ENCODE measurements around the gene DHX34.

The DHX34 gene

DNA sequence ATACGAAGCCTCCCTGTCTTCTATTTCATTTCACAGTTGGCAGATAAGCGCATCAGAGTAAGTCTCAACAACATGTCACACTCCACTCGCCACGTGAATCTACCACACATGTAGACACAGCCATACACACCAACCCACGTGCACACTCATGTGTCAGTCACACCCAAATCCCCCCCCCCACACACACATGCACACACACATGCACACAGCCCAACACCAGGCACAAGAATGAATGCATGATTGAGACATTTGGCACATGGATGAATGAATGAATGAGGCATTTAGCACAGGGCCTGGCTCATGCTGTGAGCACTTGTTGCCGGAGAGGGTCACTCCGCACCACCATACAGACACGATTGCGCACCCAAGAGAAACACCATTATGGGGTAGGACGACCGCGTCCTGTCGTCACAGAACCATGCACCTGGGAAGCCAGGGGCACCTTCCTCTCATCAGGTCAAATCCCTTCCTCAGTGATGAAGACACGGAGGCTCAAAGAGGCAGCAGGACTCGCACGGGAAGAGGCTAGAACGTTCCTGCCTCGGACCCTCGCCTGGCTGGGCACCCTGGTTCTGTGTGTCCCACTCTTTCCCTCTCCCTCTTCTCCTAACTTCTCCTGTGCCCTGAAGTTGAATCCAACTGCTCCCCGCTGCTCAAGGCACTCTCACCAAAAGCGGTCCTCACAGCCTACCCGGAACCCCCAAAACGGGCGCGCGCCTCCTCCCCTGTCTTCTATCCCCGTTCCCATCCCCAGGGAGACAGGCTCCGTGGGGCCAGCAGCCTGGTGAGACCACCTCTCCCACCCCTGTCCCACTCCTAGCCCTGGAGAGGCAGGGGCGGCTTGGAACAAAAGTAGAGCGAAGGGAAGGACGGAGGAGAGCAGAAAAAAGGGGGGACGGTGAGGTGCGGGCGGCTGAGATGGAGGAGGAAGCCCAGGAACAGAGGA lies 68.9 kb downstream of the DHX34 start:
- no peak for DNase-seq (ENCODE audit: low spot score)

DNA sequence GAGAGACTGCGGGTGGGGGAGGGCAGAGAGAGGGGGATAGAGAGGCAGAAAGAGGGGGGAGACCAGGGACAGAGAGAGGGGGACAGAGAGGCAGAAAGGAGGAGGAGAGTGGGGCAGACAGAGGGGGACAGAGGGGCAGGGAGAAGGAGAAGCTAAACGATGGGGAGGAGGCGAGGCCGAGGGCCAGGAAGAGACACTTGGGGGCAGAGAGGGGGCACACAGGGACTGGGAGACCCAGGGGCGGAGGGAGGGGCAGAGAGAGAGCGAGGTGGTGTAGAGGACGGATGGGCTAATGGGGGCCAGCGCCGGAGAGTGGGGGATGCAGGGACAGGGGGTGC lies 69.5 kb downstream of the DHX34 start:
- no peak for DNase-seq (ENCODE audit: low spot score)

DNA sequence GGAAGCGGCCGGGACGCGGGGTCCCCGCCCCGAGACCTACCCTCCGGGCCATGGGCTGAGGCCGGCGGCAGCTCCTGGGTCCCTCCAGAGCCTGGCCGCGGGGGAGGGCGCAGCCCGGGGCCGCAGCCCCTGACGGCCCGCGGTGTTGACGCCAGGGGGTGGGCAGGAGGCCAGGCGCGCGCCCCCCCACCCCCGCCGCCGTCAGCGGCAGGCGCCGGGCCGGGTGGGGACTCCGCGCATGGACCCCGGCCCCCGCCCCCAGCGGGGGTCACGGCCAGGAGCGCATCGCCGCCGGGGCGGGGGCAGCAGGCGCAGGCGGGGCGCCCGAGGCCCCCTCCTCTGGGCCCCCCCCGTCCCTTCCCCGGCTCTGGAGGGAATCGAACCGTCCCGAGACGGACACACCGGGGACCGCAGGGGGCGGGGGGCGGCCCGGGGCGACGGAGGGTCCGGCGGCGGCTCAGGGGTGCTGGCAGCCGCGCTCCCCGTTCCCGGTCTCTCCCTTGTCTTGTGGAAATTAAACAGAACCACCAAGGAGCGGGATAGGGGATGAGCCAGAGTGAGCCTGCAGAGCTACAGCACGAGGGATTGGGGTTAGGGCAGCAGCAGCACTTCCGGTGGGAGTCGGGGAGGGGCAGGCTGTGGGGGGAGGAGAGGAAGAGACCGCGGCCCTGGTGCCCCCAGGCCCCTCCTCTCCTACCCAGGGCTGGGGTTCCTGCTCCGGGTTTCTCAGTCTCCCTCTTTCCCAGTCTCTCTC lies 70.1 kb downstream of the DHX34 start, which contains the start of gene MEIS3:
Gene MEIS3, minus strand, starts transcription at position 498 of the 754 bp plus-strand sequence. Its CDS starts 446 bp downstream, at position 52.
- no peak for DNase-seq (ENCODE audit: low spot score)

DNA sequence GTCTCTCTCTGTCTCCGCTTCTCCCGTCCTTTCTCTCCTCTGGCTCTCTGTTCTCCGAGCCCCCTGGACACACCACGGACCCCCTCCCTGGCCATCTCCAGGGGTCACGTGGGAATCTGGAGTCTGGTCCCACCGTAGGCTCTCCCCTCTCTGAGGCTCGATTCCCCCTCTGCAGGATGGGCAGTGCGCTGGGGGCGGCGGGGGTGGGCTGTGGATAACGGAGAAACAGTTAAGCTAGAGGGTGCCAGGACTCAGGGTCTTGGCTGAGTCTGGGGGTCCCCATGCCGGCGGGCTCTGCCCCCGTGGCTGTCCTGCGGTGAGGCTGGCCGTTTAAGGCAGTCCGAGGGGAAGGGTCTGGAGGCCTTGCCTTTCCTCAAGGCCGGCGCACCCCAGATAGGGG lies 70.7 kb downstream of the DHX34 start:
- no peak for DNase-seq (ENCODE audit: low spot score)

DNA sequence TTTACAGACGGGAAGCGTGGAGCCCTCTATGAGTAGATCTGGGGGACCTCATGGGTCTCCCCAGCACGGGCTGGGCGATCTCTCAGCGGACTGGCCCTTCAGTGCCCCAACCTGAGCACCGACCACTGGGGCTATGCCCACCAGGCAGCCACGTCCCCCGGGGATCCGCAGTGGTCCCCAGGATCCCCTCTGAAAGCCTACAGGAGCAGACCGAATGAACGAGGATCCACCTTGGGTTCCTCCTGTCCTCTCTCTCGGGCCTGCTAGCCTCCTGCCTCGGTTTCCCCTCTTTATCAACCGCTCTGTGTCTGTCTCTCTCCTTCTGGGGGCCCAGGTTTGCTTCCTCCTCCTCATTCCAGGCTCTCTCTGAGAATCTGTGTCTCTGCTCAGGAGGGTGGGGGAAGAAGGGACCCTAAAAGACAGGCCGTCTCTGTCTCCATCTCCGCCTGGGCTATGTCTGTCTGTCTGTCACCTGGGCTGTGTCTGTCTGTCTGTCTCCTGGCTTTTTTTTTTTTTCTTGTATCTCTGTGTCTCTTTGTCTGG lies 72.2 kb downstream of the DHX34 start:
- DNase-seq (ENCODE audit: low spot score): no peak

DNA sequence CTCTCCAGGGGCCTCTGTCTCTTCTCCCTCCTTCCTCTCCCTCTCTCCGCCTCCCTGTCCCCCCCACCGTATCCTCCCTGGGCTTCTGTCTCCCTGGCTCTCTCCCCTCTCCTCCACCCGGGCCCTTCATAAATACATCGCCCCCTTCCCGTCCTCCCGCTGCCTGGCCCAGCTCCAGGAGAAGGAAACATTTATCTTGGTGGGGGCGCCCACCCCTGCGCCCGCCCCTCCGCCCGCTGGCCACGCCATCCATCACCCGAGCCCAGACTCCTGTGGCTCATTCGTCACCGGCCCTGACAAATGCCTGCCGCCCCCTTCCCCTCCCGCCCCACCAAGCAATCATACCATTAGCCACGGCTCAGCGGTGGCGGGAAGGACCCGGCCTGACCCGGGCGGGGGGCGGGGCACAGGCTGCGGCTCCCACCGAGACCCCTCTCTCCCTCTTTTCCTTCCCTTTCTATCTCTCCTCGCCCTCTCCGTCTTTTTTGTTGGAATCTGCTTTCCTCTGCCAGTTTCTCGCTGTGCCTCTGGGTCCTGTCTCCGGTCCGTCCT lies 72.8 kb downstream of the DHX34 start:
- no peak for DNase-seq (ENCODE audit: low spot score)

DNA sequence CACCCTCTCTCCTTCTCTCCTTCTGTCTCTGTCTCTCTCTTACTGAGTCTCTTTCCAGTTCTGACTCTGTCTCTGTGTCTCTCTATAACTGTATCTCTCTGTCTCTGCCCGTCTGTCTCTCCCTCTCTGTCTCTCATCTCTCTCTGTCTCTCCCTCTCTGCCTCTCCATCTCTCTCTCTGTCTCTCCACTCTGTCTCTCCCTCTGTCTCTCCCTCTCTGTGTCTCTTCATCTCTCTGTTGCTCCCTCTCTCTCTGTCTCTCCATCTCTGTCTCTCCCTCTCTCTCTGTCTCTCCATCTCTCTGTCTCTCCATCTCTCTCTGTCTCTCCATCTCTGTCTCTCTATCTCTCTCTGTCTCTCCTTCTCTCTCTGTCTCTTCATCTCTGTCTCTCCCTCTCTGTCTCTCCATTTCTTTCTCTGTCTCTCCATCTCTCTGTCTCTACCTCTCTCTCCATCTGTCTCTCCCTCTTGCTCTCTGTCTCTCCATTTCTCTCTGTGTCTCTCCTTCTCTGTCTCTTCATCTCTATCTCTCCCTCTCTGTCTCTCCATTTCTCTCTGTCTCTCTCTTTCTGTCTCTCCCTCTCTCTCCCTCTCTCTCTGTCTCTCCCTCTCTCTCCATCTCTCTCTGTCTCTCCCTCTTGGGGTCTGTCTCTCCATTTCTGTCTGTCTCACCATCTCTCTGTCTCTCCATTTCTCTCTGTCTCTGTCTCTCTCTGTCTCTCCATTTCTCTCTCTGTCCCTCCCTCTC lies 73.5 kb downstream of the DHX34 start:
- no peak for DNase-seq (ENCODE audit: low spot score)

DNA sequence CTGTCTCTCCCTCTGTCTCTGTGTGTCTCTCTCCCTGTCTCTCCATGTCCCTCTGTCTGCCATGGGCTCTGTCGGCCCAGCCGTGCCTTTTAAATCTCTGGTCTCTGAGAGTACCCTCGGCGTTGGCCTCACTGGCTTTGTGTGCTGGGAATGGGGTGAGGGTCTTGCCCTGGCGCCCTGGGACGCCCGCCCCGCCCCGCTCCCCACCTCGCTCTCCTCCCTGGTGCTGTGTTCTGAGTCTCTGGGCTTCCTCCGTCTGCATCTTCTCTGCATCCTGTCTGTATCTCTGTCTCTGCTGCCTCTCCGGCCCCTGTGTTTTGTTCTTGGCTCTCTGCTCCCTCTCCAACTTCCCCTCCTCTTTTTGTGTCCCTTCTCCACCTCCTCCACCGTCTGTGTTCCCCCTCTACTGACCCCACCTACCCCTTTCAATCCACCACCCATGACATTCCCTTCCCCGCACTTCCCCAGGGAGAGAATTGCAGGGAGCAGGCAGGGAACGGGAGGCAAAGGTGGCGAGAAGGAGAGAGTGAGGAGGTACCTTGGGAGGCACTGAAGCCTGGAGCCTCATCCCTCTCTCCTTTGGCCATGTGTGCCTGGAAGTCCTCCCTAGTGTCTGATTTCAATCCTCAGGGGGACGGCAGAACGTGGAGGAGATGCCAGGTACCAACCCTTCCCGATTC lies 74.2 kb downstream of the DHX34 start:
- DNase-seq (ENCODE audit: low spot score): no peak

DNA sequence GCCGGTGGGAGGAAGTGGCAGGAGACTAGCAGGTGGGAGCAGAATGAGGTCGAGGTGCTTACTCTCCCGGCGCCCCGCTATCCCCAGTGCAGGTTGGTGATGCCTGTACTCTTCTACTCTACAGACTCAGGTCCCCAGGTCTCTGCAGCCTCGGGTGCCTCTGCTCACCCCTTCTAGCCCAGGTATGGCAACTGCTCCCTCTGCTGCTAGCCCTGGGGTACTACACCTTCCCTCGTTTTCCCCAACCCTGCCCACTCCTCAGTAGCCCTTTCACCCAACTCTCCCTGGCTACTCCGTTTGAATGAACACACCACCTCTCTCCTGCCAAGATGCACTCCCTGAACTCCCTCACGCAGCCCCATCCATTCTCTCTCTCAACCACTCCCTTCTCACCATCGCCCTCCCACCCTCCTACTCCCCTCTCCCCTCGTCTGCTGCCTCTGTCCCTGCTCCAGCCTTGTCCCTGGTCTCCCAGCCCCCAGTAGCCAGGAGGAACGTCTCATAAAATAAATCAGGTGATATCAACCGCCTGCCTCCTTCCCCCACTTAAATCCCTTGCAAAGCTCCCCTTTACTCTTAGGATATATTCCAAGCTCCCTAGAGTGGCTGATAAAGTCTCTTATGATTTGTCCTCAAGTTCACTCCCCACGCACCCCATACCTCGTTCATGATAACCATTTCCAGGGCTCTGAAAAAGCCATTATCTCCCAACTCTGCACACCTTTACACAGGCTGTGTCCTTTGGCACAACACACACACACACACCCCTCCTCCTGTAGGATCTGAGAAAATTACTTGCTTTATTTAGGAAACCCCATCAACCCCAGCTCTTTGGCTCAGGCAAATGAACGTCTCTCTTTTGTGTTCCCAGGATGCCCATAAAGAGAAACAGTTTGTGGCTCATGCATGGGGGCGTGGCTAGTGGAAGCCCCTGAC lies 78.4 kb downstream of the DHX34 start:
- no peak for DNase-seq (ENCODE audit: low spot score)

DNA sequence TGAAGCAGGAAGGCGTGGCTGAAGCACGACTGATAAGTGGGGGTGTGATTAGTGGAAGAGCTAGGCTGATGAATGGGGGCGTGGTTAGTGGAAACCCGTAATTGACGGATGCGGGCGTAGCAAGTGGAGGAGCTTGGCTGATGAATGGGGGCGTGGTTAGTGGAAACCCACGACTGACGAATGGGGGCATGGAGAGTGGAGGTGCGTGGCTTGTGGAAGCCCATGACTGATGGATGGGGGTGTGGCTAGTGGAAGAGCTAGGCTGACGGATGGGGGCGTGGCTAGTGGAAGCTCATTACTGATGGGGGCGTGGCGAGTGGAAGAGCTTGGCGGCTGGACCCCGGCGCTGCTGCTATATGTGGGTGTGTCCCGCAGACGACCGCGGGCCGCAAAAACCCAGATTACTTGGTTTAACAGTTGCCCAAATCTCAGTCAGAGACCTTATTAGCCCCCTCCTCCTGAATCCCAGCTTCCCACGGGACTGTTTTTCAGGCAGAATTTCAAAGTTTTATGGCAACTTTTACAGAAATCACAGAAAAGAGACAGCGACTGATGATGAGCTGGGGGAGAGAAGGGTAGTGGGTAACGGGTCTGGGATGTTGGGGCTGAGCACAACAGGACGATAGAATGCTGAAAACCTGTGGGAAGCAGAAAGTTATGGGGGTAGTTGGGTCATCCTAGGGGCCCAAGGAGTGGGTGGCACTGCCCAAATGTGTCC lies 79.2 kb downstream of the DHX34 start:
- peak; percentile 99 for DNase-seq (ENCODE audit: low spot score)

DNA sequence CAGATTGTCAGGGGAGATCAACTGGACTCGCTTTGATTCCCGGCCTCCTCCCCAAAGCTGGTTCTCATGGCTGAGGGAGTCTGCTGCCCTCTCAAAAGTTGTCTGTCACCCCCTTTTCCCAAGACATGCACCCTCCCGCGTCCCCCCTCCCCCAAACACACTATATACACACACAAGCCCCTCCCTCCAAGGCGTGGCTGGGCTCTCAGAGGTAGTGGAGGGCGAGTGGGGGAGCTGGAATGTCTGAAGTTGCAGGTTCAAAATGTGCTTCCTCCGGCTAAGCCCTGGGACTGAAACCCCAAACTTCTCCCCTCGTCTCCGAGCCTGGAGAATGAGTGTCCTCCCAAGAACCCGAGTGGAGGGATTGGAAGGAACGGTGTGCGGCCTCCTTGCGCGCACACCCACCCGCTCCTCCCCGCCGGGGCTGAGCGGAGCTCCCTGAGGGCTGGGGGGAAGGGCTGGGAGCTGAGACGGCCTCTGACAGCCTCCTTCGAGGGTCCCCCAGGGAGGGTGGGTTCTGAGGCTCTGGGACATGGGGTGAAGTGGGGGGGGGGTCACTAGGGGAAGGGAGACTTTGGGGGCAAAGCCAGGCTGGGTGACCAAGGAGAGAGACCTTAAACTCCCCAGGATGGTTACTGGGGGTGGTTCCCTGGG lies 80.2 kb downstream of the DHX34 start:
- no peak for DNase-seq (ENCODE audit: low spot score)

DNA sequence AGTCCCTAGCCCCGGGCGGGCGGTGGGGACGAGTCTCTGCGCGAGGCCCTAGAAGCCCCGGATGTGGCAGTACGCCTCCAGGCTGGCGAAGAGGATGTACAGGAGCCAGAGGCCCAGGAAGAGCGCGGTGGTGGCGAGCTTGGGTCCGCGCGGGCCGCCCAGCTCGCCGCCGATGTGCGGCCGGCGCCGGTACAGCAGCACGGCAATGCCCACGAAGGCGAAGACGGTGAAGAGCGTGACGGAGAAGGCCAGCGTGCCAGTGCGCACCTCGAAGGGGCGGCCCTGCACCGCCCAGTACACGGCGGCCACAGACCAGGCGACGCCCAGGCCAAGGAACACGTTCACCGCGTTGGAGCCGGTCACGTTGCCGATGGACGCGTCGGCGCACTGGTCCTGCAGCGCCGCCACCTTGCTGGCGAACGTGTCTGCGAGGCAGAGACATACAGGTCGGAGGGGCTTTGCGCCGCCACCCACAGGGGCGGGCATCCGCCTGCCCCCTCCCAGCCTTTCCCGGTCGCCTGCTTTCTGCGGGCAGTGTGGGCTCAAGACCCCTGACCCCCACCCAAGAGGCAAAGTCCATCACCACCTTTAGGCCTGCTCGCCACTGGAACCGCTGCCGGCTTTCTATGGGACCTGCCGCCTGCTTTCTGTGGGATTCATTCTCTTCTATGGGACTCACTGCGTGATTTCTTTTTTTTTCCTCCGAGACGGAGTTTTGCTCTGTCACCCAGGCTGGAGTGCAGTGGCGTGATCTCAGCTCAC lies 81.1 kb downstream of the DHX34 start:
- DNase-seq (ENCODE audit: low spot score): peak; percentile 49

DNA sequence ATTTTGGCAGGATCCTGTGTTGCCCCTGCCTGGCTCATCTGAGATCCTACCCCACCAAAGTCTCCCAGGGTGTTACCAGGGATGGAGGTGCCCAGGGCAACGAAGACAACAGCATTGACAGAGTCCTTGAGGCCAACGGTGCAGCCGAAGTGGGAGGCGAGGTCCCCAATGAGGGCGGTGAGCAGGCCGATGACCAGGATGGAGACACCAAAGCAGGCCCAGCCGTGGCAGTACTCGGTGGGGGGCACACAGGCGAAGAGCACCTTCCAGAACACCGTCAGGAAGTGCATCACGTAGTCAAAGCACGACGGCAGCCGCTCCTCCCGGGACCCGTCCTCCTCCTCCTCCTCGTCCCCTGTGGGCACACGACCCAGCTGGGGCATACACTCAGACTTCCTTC lies 83.0 kb downstream of the DHX34 start:
- DNase-seq (ENCODE audit: low spot score): no peak

All from kidney capillary endothelial cell (primary cell).